HG02884 (cell line): ENCODE results near the gene KLHL41.

Experiments
- ATAC-seq: cut with Tn5 transposase; IDR thresholded peaks from one replicate; pipeline ENCODE4 v1.9.1; 2021; ENCODE audit warnings: mild to moderate bottlenecking, moderate library complexity; ENCODE audit not compliant: unreplicated experiment

Gene KLHL41

GRCh38 chr2:169509298-169509885, at the start of gene KLHL41:
Gene KLHL41, plus strand, starts transcription at chr2:169509702. Its CDS starts 77 bp downstream, at chr2:169509779.
- no peak for ATAC-seq

GRCh38 chr2:169461143-169461542, 48.4 kb upstream of the KLHL41 start:
- ATAC-seq: no peak

GRCh38 chr2:169462896-169463695, 46.4 kb upstream of the KLHL41 start:
- ATAC-seq: no peak

GRCh38 chr2:169464466-169464865, 45.0 kb upstream of the KLHL41 start:
- ATAC-seq: no peak

- ATAC-seq: no peak
Observed at GRCh38 chr2:169464882-169465281, 44.6 kb upstream of the KLHL41 start.

GRCh38 chr2:169468841-169469240, 40.7 kb upstream of the KLHL41 start:
- no peak for ATAC-seq

- no peak for ATAC-seq
Observed at GRCh38 chr2:169469952-169470572, 39.4 kb upstream of the KLHL41 start.

GRCh38 chr2:169472249-169472648, 37.3 kb upstream of the KLHL41 start:
- ATAC-seq: no peak

- no peak for ATAC-seq
Observed at GRCh38 chr2:169476459-169476858, 33.0 kb upstream of the KLHL41 start.

- ATAC-seq: no peak
Observed at GRCh38 chr2:169478339-169478738, 31.2 kb upstream of the KLHL41 start.

- no peak for ATAC-seq
Observed at GRCh38 chr2:169478745-169479256, 30.7 kb upstream of the KLHL41 start.

- ATAC-seq: peak; percentile 96
Observed at GRCh38 chr2:169479257-169480078, 30.0 kb upstream of the KLHL41 start, which contains the start of gene BBS5. Gene BBS5, plus strand, starts transcription at chr2:169479494. Its CDS starts 60 bp downstream, at chr2:169479554.

GRCh38 chr2:169480079-169480465, 29.4 kb upstream of the KLHL41 start:
- ATAC-seq: peak; percentile 3

- ATAC-seq: no peak
Observed at GRCh38 chr2:169485650-169486138, 23.8 kb upstream of the KLHL41 start.

- ATAC-seq: no peak
Observed at GRCh38 chr2:169486487-169486886, 23.0 kb upstream of the KLHL41 start.

GRCh38 chr2:169490834-169491233, 18.7 kb upstream of the KLHL41 start:
- ATAC-seq: no peak

GRCh38 chr2:169491378-169491777, 18.1 kb upstream of the KLHL41 start:
- no peak for ATAC-seq

GRCh38 chr2:169493360-169493759, 16.1 kb upstream of the KLHL41 start:
- ATAC-seq: no peak

- no peak for ATAC-seq
Observed at GRCh38 chr2:169495310-169495928, 14.1 kb upstream of the KLHL41 start.

GRCh38 chr2:169504651-169505050, 4.9 kb upstream of the KLHL41 start:
- no peak for ATAC-seq
